Mesenchymal stem cell (in vitro differentiated cells and primary cell): ENCODE measurements around the gene RASGRF2.

Source experiments
- DNase-seq: peaks from one replicate; pipeline ENCODE4 v3.0.0-alpha.2; 2013
- H2AFZ ChIP-seq: one replicate; pipeline ENCODE4 v1.6.1; 2013; ENCODE audit warnings: low read depth, mild to moderate bottlenecking, control low read depth, inconsistent platforms, low read length, moderate library complexity
- H2AK5ac ChIP-seq: 2 replicates; pipeline ENCODE4 v1.6.1; 2013; ENCODE audit warnings: low read length, moderate library complexity, mild to moderate bottlenecking, inconsistent platforms; ENCODE audit not compliant: severe bottlenecking
- H2BK120ac ChIP-seq: one replicate; pipeline ENCODE4 v1.6.1; 2013; ENCODE audit warnings: low read depth, mild to moderate bottlenecking, inconsistent platforms, low read length, moderate library complexity
- H2BK12ac ChIP-seq, 2 experiments: one replicate each; pipeline ENCODE4 v1.6.1; 2013; ENCODE audit warnings: inconsistent platforms in 2 of 2, low read length in 2 of 2, mild to moderate bottlenecking in 2 of 2, moderate library complexity in 2 of 2, control low read depth in 1 of 2
- H2BK15ac ChIP-seq: one replicate; pipeline ENCODE4 v1.6.1; 2013; ENCODE audit warnings: mild to moderate bottlenecking, low read depth, inconsistent platforms; ENCODE audit not compliant: poor library complexity, severe bottlenecking
- H2BK5ac ChIP-seq: 2 replicates; pipeline ENCODE4 v1.6.1; 2013; ENCODE audit warnings: low read depth, mild to moderate bottlenecking, low read length, control low read depth, inconsistent platforms; ENCODE audit not compliant: poor library complexity, severe bottlenecking
- H3K14ac ChIP-seq, 2 experiments: one replicate each; pipeline ENCODE4 v1.6.1; 2013; ENCODE audit warnings: inconsistent platforms in 2 of 2, low read length in 2 of 2, control low read depth in 1 of 2, mild to moderate bottlenecking in 1 of 2, moderate library complexity in 1 of 2
- H3K18ac ChIP-seq, 2 experiments: one replicate each; pipeline ENCODE4 v1.6.1; 2013; ENCODE audit warnings: inconsistent platforms in 2 of 2, low read length in 2 of 2, control low read depth in 1 of 2, low read depth in 1 of 2, mild to moderate bottlenecking in 1 of 2
- H3K23ac ChIP-seq, 2 experiments: one replicate each; pipeline ENCODE4 v1.6.1; 2013; ENCODE audit warnings: inconsistent platforms in 2 of 2, low read length in 2 of 2, mild to moderate bottlenecking in 2 of 2, moderate library complexity in 2 of 2, control low read depth in 1 of 2
- H3K27ac ChIP-seq: 2 replicates; pipeline ENCODE4 v1.5.1; 2013; ENCODE audit warnings: mild to moderate bottlenecking, moderate library complexity, low read length, control low read depth, inconsistent platforms; ENCODE audit not compliant: poor library complexity, severe bottlenecking
- H3K27me3 ChIP-seq, 2 experiments: 2 replicates each; pipeline versions ENCODE4 v1.6.1 to v1.7.0; 2013; ENCODE audit warnings: low read length in 2 of 2, mild to moderate bottlenecking in 2 of 2, moderate library complexity in 2 of 2, control low read depth in 1 of 2, inconsistent platforms in 1 of 2; ENCODE audit not compliant: control insufficient read depth in 1 of 2, insufficient read depth in 1 of 2
- H3K36me3 ChIP-seq, 2 experiments: 2 replicates each; pipeline versions ENCODE4 v1.6.1 to v1.7.0; 2013; ENCODE audit warnings: low read length in 2 of 2, control low read depth in 1 of 2, inconsistent platforms in 1 of 2, low read depth in 1 of 2, mild to moderate bottlenecking in 1 of 2; ENCODE audit not compliant: insufficient read depth in 2 of 2, control insufficient read depth in 1 of 2
- H3K4ac ChIP-seq, 2 experiments: one replicate each; pipeline ENCODE4 v1.6.1; 2013; ENCODE audit warnings: inconsistent platforms in 2 of 2, low read length in 2 of 2, mild to moderate bottlenecking in 2 of 2, moderate library complexity in 2 of 2, control low read depth in 1 of 2, low read depth in 1 of 2
- H3K4me1 ChIP-seq: 2 replicates; pipeline ENCODE4 v1.6.1; 2013; ENCODE audit warnings: low read depth, low read length, control low read depth; ENCODE audit not compliant: control insufficient read depth, insufficient read depth
- H3K4me2 ChIP-seq: 2 replicates; pipeline ENCODE4 v1.6.1; 2013; ENCODE audit warnings: low read length, mild to moderate bottlenecking, inconsistent platforms; ENCODE audit not compliant: poor library complexity, severe bottlenecking
- H3K4me3 ChIP-seq, 2 experiments: 2 replicates each; pipeline versions ENCODE4 v1.5.1 to v1.7.0; 2013; ENCODE audit warnings: low read length in 2 of 2, mild to moderate bottlenecking in 2 of 2, control low read depth in 1 of 2, low read depth in 1 of 2; ENCODE audit not compliant: insufficient read depth in 1 of 2
- H3K79me1 ChIP-seq: replicated peaks from 2 replicates; pipeline ENCODE4 v1.6.1; 2013; ENCODE audit warnings: mild to moderate bottlenecking, control low read depth, low read length, inconsistent platforms; ENCODE audit not compliant: poor library complexity, severe bottlenecking
- H3K9ac ChIP-seq: 2 replicates; pipeline ENCODE4 v1.7.0; 2013; ENCODE audit warnings: mild to moderate bottlenecking, low read length, moderate library complexity
- H3K9me3 ChIP-seq: 2 replicates; pipeline ENCODE4 v1.7.0; 2013; ENCODE audit warnings: mild to moderate bottlenecking, low read length; ENCODE audit not compliant: control insufficient read depth
- H4K8ac ChIP-seq: one replicate; pipeline ENCODE4 v1.6.1; 2013; ENCODE audit warnings: inconsistent platforms, mild to moderate bottlenecking, low read length, moderate library complexity
- H4K91ac ChIP-seq: one replicate; pipeline ENCODE4 v1.6.1; 2013; ENCODE audit warnings: mild to moderate bottlenecking, low read length, inconsistent platforms
- WGBS: methylation state at CpG from one replicate; pipeline ENCODE4 v1.1.7; 2013; ENCODE audit warnings: mixed read lengths; 5-methylcytosine and 5-hydroxymethylcytosine counted together

RASGRF2 gene

DNA sequence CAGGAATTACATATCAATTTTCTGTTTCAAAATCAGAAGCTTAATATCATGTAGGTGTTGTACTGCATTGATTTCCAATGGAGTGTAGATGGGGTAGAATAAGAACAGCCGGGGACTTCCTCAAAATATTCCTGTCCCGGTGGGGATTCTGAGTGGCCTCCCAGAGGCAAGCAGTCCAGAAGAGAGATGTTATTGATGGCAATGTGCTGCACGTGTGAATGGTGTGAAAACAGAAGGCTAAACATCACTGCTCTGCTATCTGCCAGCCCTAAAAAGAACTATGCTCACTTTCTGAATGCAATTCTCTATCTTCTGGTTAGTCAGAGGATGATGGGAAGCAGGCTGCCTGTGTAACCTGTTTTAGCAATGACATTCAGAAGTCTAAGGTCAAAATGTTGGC, 181.9 kb downstream of the RASGRF2 start:
- Histone ChIP-seq H2BK12ac (no peak overlapping the region), H4K91ac (no peak overlapping the region), H3K27ac (no peak overlapping the region), H3K79me1 (no peaks in the 10 kb centered on the region), H3K4me2 (no peak overlapping the region), H2BK15ac (no peak overlapping the region), H3K36me3 (no peaks in the 10 kb centered on the region), H3K4me3 (no peak overlapping the region), H2BK120ac (no peak overlapping the region), H2AFZ (no peak overlapping the region), H4K8ac (no peak overlapping the region), H3K4ac (no peak overlapping the region), H3K9me3 (no peaks in the 10 kb centered on the region), H3K9ac (no peak overlapping the region), H3K18ac (no peak overlapping the region), H2AK5ac (no peak overlapping the region), H3K14ac (no peak overlapping the region), H3K27me3 (no peaks in the 10 kb centered on the region), H3K4me1 (no peaks in the 10 kb centered on the region), H2BK5ac (no peak overlapping the region), H3K23ac (no peak overlapping the region)
- no peak for DNase-seq
- 81% methylated on average over 3 of the region's 3 CpGs for WGBS

DNA sequence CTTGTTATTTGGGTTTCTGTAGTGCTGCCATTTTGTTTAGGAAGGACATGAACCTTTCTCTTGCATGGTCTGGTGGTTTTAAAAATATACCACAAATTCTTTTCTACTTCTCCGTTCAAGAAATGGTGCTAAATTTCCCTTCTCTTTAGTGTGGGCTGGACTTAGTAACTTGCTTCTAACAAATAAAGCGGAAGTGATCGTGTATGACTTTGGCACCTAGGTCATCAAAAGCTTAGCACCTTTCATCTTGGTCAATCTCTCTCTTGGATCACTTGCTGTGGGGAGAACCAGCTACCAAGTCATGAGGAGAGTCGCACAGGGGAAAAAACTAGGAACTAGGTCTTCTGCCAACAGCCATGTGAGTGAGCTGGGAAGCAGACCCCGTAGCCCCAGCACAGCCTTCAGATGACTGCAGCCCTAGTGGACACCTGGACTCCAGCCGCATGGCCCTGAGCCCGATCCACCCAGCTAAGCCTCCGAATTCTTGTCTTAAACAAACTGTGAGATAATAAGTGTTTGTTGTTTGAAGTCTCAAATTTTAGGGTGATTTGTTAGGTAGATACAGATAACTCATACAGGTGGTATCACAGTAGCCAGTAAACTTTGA, 185.3 kb downstream of the RASGRF2 start:
- no peaks in the 10 kb centered on the region for H3K79me1 ChIP-seq
- no peak for DNase-seq
- no peak overlapping the region for H3K4ac ChIP-seq
- H3K27me3 ChIP-seq, result no peaks in the 10 kb centered on the region
- H2BK120ac ChIP-seq, result no peak overlapping the region
- H3K4me1 ChIP-seq, result no peaks in the 10 kb centered on the region
- no peak overlapping the region for H3K14ac ChIP-seq
- H3K9ac ChIP-seq, result no peak overlapping the region
- H3K23ac ChIP-seq, result no peak overlapping the region
- H2BK12ac ChIP-seq, result no peak overlapping the region
- no peak overlapping the region for H2BK5ac ChIP-seq
- 95% methylated on average over 7 of the region's 8 CpGs for WGBS
- H4K8ac ChIP-seq, result no peak overlapping the region
- H4K91ac ChIP-seq, result no peak overlapping the region
- no peaks in the 10 kb centered on the region for H3K9me3 ChIP-seq
- no peak overlapping the region for H3K18ac ChIP-seq
- H2BK15ac ChIP-seq, result no peak overlapping the region
- no peak overlapping the region for H2AK5ac ChIP-seq
- no peak overlapping the region for H3K4me3 ChIP-seq
- H2AFZ ChIP-seq, result no peak overlapping the region
- no peak overlapping the region for H3K27ac ChIP-seq
- no peaks in the 10 kb centered on the region for H3K36me3 ChIP-seq
- no peak overlapping the region for H3K4me2 ChIP-seq

DNA sequence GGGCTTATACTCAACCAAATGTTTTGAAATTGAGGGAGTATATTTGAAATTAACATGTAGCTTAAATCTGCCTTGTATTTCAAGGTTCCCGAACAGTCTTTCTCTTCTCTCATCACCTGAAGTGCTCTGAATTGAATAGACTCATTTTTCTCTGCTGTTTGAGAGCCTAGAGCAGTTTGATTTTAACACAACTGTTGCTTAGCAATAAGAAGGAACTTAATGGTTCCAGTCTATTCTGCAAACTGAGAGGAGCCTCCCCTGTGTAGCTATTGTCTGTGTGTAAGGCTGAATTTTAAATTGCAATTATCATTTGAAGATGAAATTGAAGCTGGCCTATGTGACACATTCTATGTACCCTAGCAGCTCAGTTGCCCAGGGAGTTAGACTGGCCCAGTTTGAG, 185.9 kb downstream of the RASGRF2 start:
- Histone ChIP-seq H2BK12ac (no peak overlapping the region), H3K27me3 (no peaks in the 10 kb centered on the region), H2AFZ (no peak overlapping the region), H2BK120ac (no peak overlapping the region), H3K9ac (no peak overlapping the region), H2BK15ac (no peak overlapping the region), H3K4me1 (no peaks in the 10 kb centered on the region), H2BK5ac (no peak overlapping the region), H3K4ac (no peak overlapping the region), H3K79me1 (no peaks in the 10 kb centered on the region), H3K4me2 (no peak overlapping the region), H3K9me3 (no peaks in the 10 kb centered on the region), H3K18ac (no peak overlapping the region), H3K27ac (no peak overlapping the region), H3K14ac (no peak overlapping the region), H4K91ac (no peak overlapping the region), H4K8ac (no peak overlapping the region), H3K36me3 (no peaks in the 10 kb centered on the region), H2AK5ac (no peak overlapping the region), H3K23ac (no peak overlapping the region), H3K4me3 (no peak overlapping the region)
- DNase-seq, result no peak
- WGBS, result no CpG with 5 or more reads among the region's 1 CpG

DNA sequence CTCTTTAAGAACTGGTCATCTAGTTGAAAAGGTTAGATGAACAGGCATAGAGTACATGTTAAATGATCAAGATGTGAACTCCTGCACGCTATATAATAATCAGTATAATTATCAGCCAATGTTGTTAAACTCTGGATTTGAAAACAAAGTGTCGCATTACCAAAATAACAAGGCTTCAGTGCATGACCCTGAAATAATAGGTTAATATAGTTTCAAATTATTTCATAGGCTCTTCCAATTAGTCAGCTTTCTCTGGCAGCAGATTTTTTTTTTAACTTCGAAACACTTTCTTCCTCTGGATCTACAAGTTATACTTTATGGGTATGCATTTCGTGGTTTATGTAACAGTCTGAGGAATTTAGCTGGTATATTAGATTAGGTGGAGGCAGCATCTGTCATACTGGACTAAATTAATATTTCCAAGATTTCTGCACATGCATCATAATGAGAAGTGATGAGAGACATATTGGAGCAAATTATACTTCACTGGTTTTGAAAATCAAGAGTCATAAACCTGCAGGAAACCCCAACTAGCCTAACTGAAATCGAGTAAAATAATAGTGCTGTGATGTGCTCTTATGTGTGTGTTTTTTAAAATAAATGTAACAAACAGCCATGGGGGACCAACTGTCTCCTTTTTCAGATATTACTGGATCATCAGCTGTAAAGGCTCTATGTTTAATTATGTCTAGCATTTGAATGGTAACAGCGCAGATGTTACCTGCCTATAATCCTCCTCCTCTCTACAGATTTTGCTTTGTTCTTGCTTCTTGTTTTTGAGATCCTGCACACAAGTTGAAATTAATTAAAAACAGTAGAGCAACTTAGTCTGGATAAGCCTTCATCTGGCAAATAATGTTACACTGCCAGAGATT, 187.1 kb downstream of the RASGRF2 start:
- no peak overlapping the region for H4K91ac ChIP-seq
- no peaks in the 10 kb centered on the region for H3K4me1 ChIP-seq
- H2AK5ac ChIP-seq, result no peak overlapping the region
- H3K18ac ChIP-seq, result no peak overlapping the region
- H3K4me2 ChIP-seq, result no peak overlapping the region
- H3K9ac ChIP-seq, result no peak overlapping the region
- H2BK12ac ChIP-seq, result no peak overlapping the region
- H3K27ac ChIP-seq, result no peak overlapping the region
- no peak overlapping the region for H2AFZ ChIP-seq
- no peaks in the 10 kb centered on the region for H3K9me3 ChIP-seq
- no peak overlapping the region for H3K4ac ChIP-seq
- DNase-seq, result no peak
- no peaks in the 10 kb centered on the region for H3K36me3 ChIP-seq
- H3K14ac ChIP-seq, result no peak overlapping the region
- no peak overlapping the region for H2BK120ac ChIP-seq
- no peak overlapping the region for H4K8ac ChIP-seq
- no peaks in the 10 kb centered on the region for H3K27me3 ChIP-seq
- no peak overlapping the region for H2BK5ac ChIP-seq
- no peak overlapping the region for H3K23ac ChIP-seq
- H3K4me3 ChIP-seq, result no peak overlapping the region
- H2BK15ac ChIP-seq, result no peak overlapping the region
- 100% methylated on average over 1 of the region's 6 CpGs for WGBS
- H3K79me1 ChIP-seq, result no peaks in the 10 kb centered on the region
